Calu3 (cell line): ENCODE data around the gene LLGL2. TPM values are rescaled to one million over a fixed set of nuclear protein-coding genes. Genes with fewer than 3 reads are reported as not detected.
"Not testable (repeated sequence)": the region's sequence is repeated elsewhere in the genome, so short reads cannot be mapped to it uniquely, and the experiment has no call there.

Experiments used
- BruUV-seq: library from RNA; stranded (reverse); fragments of 400-500 nt; replicated peaks from 2 replicates; lab custom pipeline; 2021; lab: Mats Ljungman, UMichigan
- CTCF ChIA-PET: fragments of 300-600 bp; sonication (Branson Sonifier 250); formaldehyde crosslinking; loops from one replicate; lab custom pipeline; 2022; ENCODE audit warnings: antibody characterized with exemption; lab: Charles Lee
- DNase-seq: peaks from one replicate; pipeline ENCODE4 v3.0.0; 2022
- H3K27ac Mint-ChIP-seq: one replicate; pipeline ENCODE4 v1.8.0; 2022; ENCODE audit warnings: mixed read lengths; ENCODE audit not compliant: unreplicated experiment
- H3K27me3 Mint-ChIP-seq: one replicate; pipeline ENCODE4 v1.8.0; 2022; ENCODE audit warnings: mixed read lengths; ENCODE audit not compliant: unreplicated experiment
- H3K36me3 Mint-ChIP-seq: one replicate; pipeline ENCODE4 v1.8.0; 2022; ENCODE audit warnings: mild to moderate bottlenecking, moderate library complexity, mixed read lengths; ENCODE audit not compliant: insufficient read depth, unreplicated experiment
- H3K4me1 Mint-ChIP-seq: one replicate; pipeline ENCODE4 v1.8.0; 2022; ENCODE audit warnings: mild to moderate bottlenecking, low read depth, mixed read lengths; ENCODE audit not compliant: unreplicated experiment
- H3K4me3 Mint-ChIP-seq: one replicate; pipeline ENCODE4 v1.8.0; 2022; ENCODE audit warnings: mild to moderate bottlenecking, low read depth, moderate library complexity, mixed read lengths; ENCODE audit not compliant: unreplicated experiment
- H3K9me3 Mint-ChIP-seq: one replicate; pipeline ENCODE4 v1.8.0; 2022; ENCODE audit warnings: low read depth, mixed read lengths; ENCODE audit not compliant: unreplicated experiment
- CTCF ChIP-seq: fragments of 200-600 bp; IDR thresholded peaks from one replicate; pipeline ENCODE4 v1.8.0; 2022; ENCODE audit warnings: antibody characterized with exemption; ENCODE audit not compliant: unreplicated experiment
- intact Hi-C: fragments of 100-400 bp; cut with micrococcal nuclease; formaldehyde crosslinking; loops from one replicate; pipeline ENCODE4 v1.10.0; 2022; ENCODE audit not compliant: unreplicated experiment
- total RNA-seq: library from RNA; stranded (reverse); gene quantifications from 2 replicates; pipeline ENCODE4 v1.2.3, GENCODE V29; 2022

LLGL2 gene
- total RNA-seq, 1 experiment from 2014 or later, result 208 TPM

- Mint-ChIP-seq H3K4me3 (no peak overlapping the region), H3K27me3 (peaks cover 13% of the 10 kb centered on the region), H3K4me1 (no peaks in the 10 kb centered on the region), H3K9me3 (no peaks in the 10 kb centered on the region), H3K36me3 (peaks cover 5% of the 10 kb centered on the region), H3K27ac (no peak overlapping the region)
- no TSS peak for BruUV-seq
- no peak for TF ChIP-seq CTCF
- intact Hi-C loops, result no loop called here
- no peak for DNase-seq
- CTCF ChIA-PET, result interaction anchor here (0.9 to 2.9 kb wide), 2 partner anchors 10 to 66 kb away, joined by 3 to 12 read pairs; partner anchors contain the start of gene LLGL2
Observed at GRCh38 chr17:75590849-75591721, 65.6 kb downstream of the LLGL2 start.

DNA sequence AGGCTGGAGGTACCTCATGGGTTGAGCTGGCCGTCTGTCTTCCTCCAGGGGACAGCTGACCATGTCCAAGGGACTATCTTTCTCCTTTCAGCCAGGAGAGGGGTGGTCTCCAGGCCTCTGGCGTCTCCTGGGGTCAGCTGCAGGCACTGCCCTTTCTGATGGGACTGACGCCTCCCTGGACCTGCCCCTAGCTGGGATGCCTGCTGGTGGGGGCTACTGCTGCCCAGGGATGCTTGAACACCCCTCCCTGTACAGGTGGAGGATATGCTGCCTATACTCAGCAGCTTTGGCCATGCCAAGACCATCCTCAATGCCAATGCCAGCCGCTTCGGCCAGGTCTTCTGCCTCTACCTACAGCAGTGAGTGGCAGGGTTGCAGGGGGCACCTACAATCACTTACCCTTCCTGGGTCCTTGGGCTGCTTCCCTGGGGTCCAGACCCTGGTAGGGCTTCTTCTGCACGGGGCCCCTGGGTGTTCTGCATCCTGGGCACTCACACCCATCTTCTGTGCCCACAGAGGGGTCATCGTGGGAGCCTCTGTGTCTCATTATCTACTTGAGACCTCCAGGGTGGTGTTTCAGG lies 66.3 kb downstream of the LLGL2 start:
- peaks cover 6% of the 10 kb centered on the region for H3K27me3 Mint-ChIP-seq
- BruUV-seq, result no TSS peak
- H3K9me3 Mint-ChIP-seq, result no peaks in the 10 kb centered on the region
- H3K4me1 Mint-ChIP-seq, result no peaks in the 10 kb centered on the region
- H3K27ac Mint-ChIP-seq, result no peak overlapping the region
- H3K36me3 Mint-ChIP-seq, result peaks cover 5% of the 10 kb centered on the region
- CTCF ChIA-PET, result interaction anchor here (2.9 kb wide), 1 partner anchor 9 kb away, joined by 12 read pairs; no protein-coding TSS in a partner anchor
- DNase-seq, result no peak
- no peak overlapping the region for H3K4me3 Mint-ChIP-seq
- no peak for TF ChIP-seq CTCF
- intact Hi-C loops, result no loop called here

- CTCF ChIA-PET, result interaction anchor here (0.6 to 2.9 kb wide), 3 partner anchors 8 to 414 kb away, joined by 4 to 12 read pairs (median 4); partner anchors contain the start of gene SLC25A19
- H3K27me3 Mint-ChIP-seq, result no peaks in the 10 kb centered on the region
- no peak overlapping the region for H3K4me3 Mint-ChIP-seq
- no peak for TF ChIP-seq CTCF
- H3K9me3 Mint-ChIP-seq, result no peaks in the 10 kb centered on the region
- intact Hi-C loops, result no loop called here
- peaks cover 5% of the 10 kb centered on the region for H3K36me3 Mint-ChIP-seq
- H3K27ac Mint-ChIP-seq, result no peak overlapping the region
- no peak for DNase-seq
- H3K4me1 Mint-ChIP-seq, result no peaks in the 10 kb centered on the region
- no TSS peak for BruUV-seq
Observed at GRCh38 chr17:75592348-75593020, 67.0 kb downstream of the LLGL2 start.

- CTCF ChIA-PET, result interaction anchor here (0.6 to 1.0 kb wide), 2 partner anchors 62 to 304 kb away, joined by 4 read pairs; partner anchors contain the start of gene SLC25A19
Observed at GRCh38 chr17:75593430-75593829, 67.9 kb downstream of the LLGL2 start.

More at GRCh38 chr17:75593430-75593829, 67.9 kb downstream of the LLGL2 start:
- H3K4me3 Mint-ChIP-seq, intact Hi-C loops, H3K9me3 Mint-ChIP-seq, H3K36me3 Mint-ChIP-seq, DNase-seq, H3K4me1 Mint-ChIP-seq, H3K27me3 Mint-ChIP-seq, BruUV-seq, H3K27ac Mint-ChIP-seq: not testable (repeated sequence)
